ENCODE measurements around the gene LRRC8A. TPM values are rescaled to one million over a fixed set of nuclear protein-coding genes. Genes with fewer than 3 reads are reported as not detected.

LRRC8A gene
- total and polyA plus RNA-seq, 2 of the 8 experiments (the other 6 are each of a cell fraction or from before 2014, with no cell fraction given): 103 to 111 TPM

DNA sequence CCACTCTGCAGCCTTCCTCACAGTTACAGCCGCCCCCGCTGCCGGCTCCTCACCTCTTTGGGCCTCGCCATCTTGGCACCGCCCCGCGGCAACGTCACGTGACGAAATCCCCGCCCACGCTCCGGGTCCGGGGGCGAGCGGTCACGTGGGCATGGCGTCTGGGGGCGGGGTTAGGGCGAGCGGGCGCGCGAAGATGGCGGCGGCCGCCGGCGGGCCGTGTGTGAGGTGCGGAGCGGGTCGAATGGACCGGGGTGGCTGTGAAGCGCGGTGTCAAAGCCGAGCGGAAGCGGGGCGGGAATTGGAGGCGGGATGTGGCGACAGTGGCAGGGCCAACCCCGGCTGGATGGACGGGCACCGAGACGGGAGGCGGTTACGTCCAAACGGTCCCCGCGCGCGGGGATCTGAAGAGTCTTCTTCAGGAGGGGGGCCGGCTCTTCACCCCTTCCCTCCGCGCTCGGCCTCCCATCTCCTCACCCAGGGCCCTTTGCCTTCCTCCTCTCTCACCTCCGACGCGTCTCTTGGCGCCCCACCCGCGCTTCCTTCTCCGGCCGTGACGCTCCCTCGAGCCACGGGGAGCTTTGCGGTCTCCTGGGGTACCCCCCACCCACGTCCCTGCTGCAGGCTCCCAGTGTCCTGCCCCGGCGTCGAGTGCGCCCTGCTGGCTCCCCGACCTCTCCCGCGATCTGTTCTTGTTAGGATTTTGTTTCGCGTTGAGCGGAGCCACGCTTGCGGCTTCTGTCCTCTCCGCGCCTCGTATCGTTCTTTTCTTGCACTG, 65.8 kb downstream of the LRRC8A start, which contains the start of the genes DOLK and NUP188 (continued):
- TF ChIP-seq ZNF274 (IDR thresholded peaks at IDR 0.05; ENCODE audit: borderline replicate concordance, extremely low read depth, low read length) (no peak), SIRT6 (IDR thresholded peaks at IDR 0.05; ENCODE audit: low read length) (no peak), RBBP5 (IDR thresholded peaks at IDR 0.05; ENCODE audit: borderline replicate concordance, low read depth, low read length) (peak; percentile 93), CREB1 (IDR thresholded peaks at IDR 0.05) (peak; percentile 85), RXRA (IDR thresholded peaks at IDR 0.05; ENCODE audit: insufficient read depth, low read depth, low read length) (no peak), TCF12 (IDR thresholded peaks at IDR 0.05; ENCODE audit: low read depth, low read length) (no peak), USF2 (IDR thresholded peaks at IDR 0.05; ENCODE audit: low read length) (peak; percentile 99), CHD2 (IDR thresholded peaks at IDR 0.05; ENCODE audit: low read length) (peak; percentile 37), NANOG (IDR thresholded peaks at IDR 0.05; ENCODE audit: insufficient read depth, low read depth, low read length, poor library complexity, severe bottlenecking) (peak; percentile 29), BACH1 (IDR thresholded peaks at IDR 0.05; ENCODE audit: low read length) (no peak), EZH2 (IDR thresholded peaks at IDR 0.05; ENCODE audit: low read depth, low read length, severe bottlenecking) (no peak), SAP30 (IDR thresholded peaks at IDR 0.05; ENCODE audit: insufficient read depth, insufficient replicate concordance, low read length) (no peak), SIN3A (conservative IDR thresholded peaks at IDR 0.05 in 1 of 2, IDR thresholded peaks at IDR 0.05 in 1 of 2; ENCODE audit: low read depth in 1 of 2, low read length in 2 of 2) (peak in 1 of 2 experiments; percentile 79; a peak in 2 of 4 replicates), ATF3 (IDR thresholded peaks at IDR 0.05; ENCODE audit: insufficient read depth, low read depth, low read length) (peak; percentile 97), CBX8 (IDR thresholded peaks at IDR 0.05; ENCODE audit: borderline replicate concordance, low read depth, low read length) (no peak), SP2 (IDR thresholded peaks at IDR 0.05; ENCODE audit: low read length) (no peak), CBX5 (IDR thresholded peaks at IDR 0.05; ENCODE audit: low read depth, low read length) (no peak), YY1 (IDR thresholded peaks at IDR 0.05; ENCODE audit: low read depth, low read length) (peak; percentile 98), POLR2AphosphoS5 (IDR thresholded peaks at IDR 0.05; ENCODE audit: low read depth, low read length) (peak; percentile 81), SP4 (IDR thresholded peaks at IDR 0.05; ENCODE audit: low read length) (peak; percentile 88)
- TF ChIP-seq, protein P1, sequence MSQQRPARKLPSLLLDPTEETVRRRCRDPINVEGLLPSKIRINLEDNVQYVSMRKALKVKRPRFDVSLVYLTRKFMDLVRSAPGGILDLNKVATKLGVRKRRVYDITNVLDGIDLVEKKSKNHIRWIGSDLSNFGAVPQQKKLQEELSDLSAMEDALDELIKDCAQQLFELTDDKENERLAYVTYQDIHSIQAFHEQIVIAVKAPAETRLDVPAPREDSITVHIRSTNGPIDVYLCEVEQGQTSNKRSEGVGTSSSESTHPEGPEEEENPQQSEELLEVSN (IDR thresholded peaks at IDR 0.05): peak; percentile 7
